Daoy (cell line): ENCODE measurements around the gene KRT14. TPM values are rescaled to one million over a fixed set of nuclear protein-coding genes. Genes with fewer than 3 reads are reported as not detected.
"Not testable (repeated sequence)": the region's sequence is repeated elsewhere in the genome, so short reads cannot be mapped to it uniquely, and the experiment has no call there.

Experiments
- DNase-seq: peaks from one replicate; pipeline ENCODE4 v3.0.0-alpha.2; 2015; ENCODE audit warnings: low read depth
- total RNA-seq: library from RNA; depleted of rRNA; stranded (reverse); fragments of >200 nt; shearing (Covaris generic); gene quantifications from 2 replicates; pipeline ENCODE4 v1.2.3, GENCODE V29; 2014

The KRT14 gene
- total RNA-seq, 1 experiment from 2014 or later: 0.63 TPM

DNA sequence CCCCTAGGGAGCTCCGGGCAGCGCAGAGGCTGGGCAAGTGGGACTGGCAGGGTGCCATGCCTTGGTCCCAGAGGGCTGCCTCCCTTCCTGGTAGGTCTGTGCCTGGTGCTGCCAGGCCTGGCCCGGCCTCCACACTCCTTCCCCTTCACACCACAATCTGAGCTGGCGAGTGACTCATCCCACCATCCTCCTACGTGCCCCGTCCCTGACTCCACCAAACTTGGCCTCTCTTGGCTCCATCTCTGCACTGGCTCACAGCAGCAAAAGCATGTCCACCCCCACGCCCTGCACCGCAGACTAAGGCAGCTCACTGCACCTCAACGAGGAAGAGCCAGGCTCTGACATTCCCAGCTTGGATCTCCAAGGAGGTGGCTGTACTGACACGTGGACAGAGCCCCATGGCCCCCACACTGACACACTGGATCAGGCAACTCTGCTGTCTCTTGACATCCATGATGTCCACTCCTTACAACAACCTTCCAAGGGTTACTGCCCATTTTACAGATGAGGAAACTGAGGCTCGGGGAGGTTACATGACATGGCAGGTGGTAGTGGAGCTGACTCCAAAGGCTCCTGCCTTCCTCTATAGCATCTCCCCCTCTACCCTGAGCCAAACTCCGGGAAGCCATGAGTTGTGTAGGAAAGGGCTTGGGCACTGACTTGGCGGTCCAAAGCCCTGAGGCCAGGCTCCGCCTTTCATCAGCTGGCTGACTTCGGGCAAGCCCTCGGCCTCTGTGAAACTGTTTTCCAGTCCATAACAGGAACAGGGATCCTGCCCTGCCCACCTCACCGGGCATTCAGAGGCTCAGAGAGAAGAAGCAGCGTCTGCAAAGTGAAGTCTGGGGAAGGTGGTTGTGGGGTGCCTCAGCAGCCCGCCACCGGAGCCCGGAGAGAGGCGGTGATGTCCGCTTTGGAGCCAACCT, 38.5 kb downstream of the KRT14 start:
- peak; percentile 100 for DNase-seq

DNA sequence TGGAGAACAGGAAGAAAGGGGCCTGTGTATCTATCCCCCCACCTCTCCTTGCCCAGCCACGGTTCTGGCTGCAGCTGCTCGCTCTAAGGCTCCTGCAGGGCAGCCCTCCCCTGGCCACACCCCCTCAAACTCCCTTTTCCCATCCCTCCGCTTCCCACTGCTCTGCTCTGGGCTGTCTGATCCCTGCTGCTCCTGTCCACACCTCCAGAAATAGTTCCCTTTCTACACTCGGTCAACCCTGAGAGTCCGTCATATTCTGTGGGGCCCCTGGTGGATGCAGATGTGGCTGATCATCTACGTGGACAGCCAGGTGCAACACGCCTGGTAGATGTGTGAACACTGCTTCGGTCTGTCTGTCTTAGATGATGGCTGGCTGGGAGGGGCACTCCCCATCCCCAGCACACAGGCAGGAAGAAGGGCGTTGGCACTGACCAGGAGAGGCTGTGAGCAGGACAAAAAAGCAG, 39.3 kb downstream of the KRT14 start:
- DNase-seq: no peak

DNA sequence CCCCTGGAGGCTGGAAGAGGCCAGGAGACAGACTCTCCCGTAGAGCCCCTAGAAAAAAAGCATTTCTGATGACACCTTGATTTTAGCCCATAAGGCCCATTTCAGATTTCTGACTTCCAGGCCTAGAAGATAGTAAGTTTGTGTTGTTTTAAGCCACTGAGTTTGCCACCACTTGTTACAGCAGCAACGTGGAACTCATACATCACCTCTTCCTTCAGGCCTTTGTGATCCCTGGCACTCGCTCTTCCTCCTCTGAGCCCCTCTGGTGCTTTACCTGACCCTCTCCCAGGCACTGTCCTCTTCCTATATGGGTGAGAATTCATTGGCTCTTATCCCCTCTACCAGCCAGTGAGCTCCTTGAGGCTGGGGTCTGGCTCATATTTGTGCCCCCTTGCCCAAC, 39.9 kb downstream of the KRT14 start:
- no peak for DNase-seq

DNA sequence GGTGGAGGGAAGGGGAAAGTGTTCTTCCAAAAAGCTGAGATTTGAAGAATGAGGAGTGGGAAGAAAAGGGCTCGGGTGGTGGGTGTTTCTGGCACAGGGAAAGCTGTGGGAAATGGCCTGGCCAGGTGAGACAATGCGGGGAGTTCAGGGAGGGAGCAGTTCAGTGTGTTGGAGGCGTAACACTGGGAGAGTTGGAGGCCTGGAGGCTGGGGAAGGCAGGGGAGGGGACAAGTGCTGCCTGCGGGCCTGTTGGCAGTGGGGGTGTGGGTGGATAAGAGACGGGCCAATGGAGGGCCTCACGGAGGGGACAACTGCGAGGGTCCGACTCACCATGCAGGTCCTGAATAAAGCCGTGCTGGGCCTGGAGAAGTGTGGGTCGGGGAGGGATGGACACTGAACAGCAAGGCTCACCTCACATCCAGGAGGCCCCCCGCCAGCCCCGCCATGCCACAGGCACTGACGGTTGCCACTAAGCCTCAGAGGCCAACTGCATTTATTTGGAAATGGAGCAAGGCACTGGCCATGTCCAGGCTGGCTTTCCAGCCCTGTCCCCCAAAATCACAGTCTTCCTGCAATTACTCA, 40.8 kb downstream of the KRT14 start:
- no peak for DNase-seq

DNA sequence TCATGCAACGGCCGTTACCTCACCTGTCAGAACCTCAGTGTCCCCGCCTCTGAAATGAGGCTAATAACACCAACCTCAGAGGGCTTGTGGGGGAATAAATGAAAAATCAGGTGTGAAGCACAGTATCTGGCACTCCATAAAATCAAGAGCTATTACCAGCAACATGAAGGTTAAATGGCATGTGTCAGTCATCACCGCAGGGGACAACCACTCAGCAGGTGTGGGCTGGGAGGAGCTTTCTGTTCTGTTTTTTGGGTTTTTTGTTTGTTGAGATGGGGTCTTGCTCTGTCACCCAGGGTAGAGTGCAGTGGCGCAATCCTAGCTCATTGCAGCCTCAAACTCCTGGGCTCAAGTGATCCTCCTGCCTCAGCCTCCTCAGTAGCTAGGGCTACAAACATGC, 41.8 kb downstream of the KRT14 start:
- no peak for DNase-seq

DNA sequence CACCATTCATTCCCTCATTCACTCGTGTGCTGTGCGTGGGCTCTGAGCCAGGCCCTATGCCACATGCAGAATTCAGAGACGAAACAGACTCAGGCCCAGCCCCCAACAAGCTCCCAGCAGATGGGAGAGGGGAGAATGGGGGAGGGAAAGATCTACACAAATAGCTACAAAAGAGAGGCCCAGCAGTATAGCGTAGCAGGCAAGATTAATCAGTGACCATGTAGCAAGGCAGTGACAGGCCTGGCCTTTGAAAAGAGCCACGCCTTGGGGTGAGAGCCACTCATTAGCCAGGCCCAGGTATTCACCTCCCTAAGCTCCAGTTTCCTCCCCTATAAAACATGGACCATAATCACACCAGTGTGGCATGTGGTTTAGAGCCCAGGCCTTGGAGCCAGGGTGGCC, 42.2 kb downstream of the KRT14 start:
- no peak for DNase-seq

DNA sequence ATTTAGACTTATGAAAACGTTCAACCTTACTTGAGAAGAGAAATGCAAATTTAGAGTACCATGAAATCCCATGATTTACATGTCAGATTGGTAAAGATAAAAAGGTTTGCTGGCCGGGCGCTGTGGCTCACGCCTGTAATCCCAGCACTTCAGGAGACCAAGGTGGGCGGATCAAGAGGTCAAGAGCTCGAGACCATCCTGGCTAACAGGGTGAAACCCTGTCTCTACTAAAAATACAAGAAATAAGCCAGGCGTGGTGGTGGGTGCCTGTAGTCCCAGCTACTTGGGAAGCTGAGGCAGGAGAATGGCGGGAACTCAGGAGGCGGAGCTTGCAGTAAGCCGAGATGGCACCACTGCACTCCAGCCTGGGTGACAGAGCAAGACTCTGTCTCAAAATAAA, 43.9 kb downstream of the KRT14 start:
- not testable (repeated sequence) for DNase-seq

DNA sequence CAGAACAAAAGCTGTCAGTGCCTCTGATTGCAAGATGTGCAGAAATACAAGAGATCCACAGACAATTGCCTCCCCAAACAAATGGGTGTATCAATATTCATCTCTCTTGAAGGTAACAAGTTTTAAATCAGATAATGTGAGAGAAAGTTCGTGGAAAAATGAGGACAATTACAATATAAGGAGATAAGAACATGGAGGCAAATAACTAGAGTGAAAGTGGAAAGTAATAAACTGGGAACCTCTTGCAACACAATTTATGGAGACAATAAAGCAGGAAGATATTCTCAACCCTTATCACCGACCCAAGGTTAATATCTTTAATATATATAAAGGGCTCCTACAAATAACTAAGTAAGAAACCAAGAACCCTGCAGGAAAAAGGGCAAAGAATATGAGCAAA, 44.3 kb downstream of the KRT14 start:
- no peak for DNase-seq

DNA sequence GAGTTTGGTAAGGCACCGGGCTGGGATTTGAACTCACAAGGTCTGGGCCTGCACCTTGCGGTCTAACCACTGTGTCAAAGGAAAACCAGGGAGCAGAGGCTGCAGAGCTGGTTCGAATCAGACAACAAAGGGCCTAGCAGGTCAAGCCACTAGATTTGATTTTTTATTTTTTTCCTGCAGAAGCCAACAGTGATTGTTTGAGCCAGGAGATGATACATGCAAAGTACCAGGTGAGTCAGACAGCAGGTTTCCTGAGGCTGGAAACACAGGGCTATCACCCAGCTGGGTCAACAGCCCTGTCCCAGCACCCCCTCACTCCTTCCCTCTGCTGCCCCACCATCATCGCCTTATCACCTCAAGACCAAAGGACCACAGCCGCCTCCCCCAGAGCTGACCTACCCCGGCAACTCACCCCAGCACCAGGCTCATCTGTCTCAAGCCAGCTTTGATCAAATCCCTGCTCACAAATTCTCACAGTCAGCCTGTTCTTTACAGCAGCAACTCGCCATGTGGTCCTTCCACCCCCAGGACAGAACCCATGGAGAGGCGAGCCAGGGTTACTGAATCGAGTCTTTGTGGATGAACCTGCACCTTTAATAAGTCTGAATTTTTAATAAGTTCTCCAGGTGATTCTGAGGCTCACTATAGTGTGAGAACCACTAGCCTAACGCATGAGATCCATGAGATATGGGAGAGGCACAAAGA, 45.6 kb downstream of the KRT14 start:
- DNase-seq: no peak

DNA sequence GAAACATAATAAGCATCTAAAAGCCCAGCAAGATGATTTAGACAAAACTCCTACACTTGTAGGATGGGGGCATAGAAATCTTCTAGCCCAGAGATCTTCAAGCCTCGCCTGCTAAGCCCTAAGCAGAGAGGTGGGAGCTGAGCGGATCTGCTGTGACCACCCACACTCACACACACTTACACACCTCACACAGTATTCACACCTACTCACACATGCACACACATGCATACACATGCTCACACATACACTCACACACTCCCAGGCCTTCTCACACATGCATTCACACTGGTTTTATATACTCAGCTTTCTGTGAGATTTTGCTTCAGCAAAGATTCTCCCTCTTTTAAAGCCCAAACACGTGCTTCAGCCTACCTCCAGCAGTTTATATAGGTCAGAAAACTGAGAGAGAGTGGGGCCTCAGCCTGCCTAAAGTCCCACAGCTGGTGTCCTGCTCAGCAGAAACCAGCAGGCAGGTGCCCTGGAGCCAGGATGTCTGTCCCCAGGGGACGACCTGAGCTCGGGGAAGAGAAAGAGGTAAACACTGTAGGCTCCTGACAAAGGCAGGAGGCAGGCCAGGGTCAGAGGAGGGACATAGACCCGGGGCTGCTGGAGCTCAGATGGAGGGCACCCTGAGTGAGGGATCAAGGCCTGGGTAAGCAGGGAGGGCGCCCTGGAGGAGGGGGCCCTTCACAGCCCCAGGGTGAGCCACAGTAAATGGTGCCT, 46.6 kb downstream of the KRT14 start:
- no peak for DNase-seq

DNA sequence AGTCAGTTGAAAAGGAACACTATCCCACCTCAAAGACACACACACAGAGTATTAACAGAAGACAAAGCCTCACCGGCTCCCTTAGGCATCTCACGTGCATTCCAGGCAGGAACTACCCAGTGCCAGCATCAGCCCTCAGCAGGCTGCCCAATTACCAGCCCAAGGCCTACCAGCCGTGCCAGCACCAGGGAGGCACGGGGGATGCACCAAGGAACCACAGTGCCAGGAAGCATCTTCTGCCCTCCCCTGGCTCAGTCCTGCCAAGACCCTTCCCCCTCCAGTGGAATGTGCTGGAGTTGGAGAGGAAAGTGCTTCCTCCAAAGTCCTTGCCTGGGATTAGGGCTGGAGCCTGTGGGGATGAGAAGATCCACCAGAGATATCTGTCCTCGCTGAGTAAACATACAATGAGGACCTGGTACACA, 47.6 kb downstream of the KRT14 start:
- peak; percentile 17 for DNase-seq

DNA sequence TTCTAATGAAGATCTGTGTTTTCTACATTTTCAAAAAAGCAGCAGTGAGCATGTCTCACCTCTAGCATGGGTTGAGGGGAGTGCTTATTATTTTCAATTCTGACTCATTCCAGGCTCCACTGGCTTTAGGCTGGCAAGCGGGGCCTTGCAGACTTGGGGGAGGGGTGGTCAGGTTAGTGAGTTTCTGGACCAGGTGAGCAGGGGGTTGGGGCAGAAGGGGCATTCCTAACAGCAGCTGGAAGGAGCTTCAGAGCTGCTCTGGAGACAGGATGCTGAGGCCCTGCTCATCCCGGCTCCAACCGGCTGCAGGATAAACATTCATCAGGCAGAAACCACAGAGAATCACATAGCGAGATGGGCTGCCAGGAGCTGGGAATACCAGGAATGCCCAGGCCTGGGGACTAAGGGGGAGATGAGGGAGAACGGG, 48.1 kb downstream of the KRT14 start:
- DNase-seq: peak; percentile 52

DNA sequence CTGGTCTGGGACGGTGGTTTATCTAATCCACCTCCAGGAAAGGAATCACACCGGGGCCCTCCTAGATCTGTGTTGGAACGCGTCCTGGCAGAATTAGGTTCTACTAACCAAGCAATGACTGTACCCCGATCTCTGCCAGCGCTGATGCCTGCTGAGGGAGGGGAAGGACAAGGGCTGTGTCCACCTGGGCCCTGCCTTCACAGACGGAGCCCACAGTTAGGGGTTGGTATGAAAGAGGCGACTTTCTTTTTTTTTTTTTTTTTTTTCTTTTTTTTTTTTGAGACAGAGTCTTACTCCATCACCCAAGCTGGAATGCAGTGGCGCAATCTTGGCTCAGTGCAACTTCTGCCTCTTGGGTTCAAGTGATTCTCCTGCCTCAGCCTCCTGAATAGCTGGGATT, 48.7 kb downstream of the KRT14 start:
- DNase-seq: no peak

DNA sequence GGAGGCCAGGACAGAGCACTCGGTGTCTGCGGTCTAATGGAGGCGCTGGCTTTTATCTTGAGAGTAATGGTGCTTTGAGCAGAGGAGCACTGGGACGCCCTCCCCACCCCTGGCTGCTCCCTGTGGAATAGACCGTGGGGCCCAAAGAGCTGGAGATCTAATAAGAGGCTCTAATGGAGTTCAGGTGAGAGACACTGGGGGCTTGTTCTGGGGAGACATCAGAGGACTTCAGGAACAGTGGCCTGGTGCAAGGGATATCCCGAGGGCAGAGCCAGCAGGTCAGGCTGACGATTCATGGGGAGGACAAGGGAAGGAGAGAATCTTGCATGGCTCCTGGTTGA, 49.1 kb downstream of the KRT14 start:
- DNase-seq: no peak

DNA sequence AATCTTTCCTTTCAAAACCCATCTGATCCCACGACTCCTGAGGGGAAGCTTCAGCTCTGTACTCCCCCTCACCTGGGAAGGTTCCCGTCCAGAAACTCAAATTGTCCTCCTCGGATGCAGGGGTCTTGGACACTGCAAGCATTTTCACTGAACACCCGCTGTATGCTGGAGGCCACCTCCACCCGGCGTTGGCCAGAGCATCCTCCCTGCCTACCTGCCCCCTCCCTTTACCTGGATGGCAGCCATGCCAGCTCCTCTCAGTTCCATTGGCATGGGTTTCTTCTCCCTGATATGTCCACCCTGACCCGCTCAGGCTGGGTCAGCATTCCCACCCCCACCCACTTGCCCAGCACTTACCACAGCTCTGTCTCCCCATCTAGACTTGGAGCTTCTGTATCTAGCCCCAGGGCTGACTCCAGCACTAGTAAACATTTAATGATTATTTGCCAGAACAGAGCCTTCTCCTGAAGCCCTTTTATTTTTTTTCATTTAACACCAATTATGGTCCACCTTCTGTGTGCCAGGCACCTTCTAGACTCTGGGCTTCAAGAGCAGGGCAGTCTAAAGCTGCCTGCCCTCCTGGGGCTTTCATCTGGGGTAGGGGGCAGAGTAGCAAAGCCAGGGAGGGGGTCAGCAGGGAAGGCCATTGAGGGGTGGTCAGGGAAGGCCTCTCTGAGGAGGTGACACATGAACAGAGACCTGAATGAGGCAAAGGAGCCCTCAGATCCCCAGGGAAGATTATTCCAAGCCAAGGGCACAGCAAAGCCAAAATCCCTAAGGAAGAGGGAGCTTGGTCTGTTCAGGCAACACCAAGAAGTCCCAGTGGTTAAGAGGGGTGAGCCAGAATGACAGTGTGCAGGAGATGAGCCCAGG, 49.7 kb downstream of the KRT14 start:
- no peak for DNase-seq

DNA sequence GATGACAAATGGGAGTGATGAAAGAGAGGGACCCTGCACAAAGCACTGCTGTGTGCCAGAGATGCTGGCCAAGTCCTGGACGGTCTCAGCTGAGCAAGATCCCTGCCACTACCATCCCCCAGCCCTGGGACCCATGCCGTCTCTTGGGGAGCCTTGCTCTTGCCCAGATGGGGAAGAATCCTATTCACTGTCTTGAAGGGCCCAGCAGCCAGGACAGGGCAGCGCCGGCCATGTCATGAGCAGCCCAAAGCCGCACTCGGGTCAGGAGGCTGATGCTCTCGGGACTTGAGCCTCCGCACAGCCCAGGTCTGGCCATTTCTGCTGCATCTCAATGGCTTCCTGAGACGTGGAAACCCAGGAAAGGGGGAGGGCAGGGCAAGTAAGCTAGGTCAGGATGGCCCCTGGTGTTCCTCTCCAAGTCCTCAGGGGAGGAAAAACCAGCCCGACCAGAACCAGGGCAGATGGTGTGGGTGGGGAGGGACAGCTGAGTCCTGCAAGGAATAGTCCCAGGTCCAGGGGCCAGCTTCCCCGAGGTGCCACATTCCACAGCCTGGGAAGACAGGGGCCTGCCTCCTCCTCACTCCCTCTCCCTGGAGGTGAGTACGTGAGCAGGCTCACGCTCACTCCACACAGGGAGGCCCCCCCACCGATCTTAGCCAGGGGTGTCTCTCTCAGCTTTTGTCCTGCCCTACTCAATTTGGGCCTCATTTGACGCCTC, 50.8 kb downstream of the KRT14 start:
- DNase-seq: no peak

DNA sequence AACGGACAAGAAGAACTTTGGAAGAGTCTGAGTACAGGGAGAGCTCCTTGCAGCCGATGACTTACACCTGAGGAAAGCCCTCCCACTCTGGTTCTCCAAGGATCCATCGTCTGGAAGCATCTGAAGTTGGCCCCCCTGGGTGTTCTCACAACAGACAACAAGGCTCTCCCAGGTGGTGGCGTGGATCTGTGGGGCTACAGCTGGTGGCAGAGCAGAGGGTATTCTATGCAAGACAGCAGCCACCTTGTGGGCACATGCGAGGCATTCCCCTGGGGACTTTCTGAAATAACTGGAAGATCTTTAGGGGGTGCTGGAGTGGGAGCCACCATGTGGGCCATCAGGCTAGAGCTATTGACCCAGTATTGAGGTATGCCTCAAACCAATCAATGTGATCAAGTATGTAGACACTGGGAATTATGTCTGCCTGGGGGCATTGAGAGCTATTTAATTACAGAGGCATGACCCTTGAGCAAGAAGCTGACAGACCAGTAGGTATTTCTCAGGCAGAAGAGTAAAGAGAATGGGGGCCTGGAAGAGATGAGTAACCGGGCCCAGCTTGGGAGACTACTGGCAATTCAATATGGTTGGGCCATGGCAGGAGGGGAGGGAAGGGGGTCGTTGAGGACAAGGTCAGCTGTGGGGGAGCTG, 51.7 kb downstream of the KRT14 start:
- DNase-seq: no peak

DNA sequence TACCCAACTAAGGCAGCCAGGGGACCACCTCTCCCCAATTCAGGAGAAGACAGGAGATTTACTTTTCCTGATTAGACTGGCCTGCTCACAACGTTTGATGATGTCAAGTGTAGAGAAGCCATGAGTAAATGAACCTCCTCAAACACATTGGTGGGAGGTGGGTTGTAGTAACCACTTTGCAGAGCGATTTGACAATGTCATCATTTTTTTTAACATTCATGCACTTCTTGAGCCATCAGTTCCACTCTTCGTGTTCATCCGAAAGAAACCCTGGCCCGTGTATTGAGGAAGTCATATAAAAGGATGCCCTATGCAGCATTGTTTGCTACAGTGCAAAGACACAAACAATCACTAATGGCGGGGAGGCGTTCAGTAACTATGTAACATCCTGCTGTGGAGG, 53.1 kb downstream of the KRT14 start:
- DNase-seq: no peak

DNA sequence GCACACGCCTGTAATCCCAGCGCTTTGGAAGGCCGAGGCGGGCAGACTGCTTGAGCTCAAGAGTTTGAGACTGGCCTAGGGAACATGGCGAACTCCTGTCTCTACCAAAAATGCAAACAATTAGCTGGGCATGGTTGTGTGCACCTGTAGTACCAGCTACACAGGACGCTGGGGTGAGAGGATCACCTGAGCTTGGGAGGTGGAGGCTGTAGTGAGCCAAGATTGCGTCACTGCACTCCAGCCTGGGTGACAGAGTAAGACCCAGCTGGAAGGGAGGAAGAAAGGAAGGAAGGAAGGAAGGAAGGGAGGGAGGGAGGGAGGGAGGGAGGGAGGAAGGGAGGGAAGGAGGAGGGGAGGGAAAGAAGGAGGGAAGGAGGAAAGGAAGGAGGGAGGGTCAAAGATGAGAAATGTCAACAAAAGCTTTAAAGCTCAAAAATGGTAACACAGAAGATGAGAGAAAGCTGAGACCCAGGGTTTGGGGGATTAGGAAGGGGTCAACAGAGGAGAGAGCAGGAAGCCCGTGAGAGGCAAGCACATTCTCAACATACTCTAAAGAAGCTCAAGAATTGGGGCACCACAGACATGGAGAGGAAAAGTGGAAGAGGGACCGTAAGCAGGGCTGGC, 53.6 kb downstream of the KRT14 start:
- DNase-seq: no peak
